GM12864 (cell line): ENCODE data around the gene CDX1.

Experiments
- DNase-seq: peaks from one replicate; pipeline ENCODE4 v3.0.0-alpha.2; 2011; ENCODE audit warnings: low read depth
- H3K4me3 ChIP-seq: 2 replicates; pipeline ENCODE4 v1.5.1; 2011; ENCODE audit warnings: mild to moderate bottlenecking, low read depth, low read length, control low read depth
- TF ChIP-seq, protein P1 (sequence below): IDR thresholded peaks from 2 replicates; pipeline ENCODE4 v1.5.1; 2011; ENCODE audit warnings: low read depth, mild to moderate bottlenecking, moderate library complexity, low read length, control low read depth, inconsistent platforms; ENCODE audit errors: missing control alignments

Gene CDX1

DNA sequence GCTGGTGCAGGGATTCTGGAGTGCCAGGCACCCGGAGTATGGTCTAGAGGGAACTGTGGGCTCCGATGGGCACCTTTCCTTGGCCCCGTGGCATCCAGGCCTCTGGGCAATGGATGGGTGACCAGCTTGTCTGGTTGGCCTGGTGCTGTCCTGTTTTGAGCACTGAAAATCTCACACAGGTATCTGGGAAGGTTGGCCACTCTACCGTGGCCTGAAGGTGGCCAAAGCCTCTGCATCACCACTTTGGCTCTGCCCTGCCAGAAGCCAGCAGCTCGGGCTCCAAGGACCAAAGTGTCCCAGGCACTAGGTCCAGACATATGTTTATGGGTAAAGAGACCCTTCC lies 52.1 kb downstream of the CDX1 start:
- TF ChIP-seq, protein P1, sequence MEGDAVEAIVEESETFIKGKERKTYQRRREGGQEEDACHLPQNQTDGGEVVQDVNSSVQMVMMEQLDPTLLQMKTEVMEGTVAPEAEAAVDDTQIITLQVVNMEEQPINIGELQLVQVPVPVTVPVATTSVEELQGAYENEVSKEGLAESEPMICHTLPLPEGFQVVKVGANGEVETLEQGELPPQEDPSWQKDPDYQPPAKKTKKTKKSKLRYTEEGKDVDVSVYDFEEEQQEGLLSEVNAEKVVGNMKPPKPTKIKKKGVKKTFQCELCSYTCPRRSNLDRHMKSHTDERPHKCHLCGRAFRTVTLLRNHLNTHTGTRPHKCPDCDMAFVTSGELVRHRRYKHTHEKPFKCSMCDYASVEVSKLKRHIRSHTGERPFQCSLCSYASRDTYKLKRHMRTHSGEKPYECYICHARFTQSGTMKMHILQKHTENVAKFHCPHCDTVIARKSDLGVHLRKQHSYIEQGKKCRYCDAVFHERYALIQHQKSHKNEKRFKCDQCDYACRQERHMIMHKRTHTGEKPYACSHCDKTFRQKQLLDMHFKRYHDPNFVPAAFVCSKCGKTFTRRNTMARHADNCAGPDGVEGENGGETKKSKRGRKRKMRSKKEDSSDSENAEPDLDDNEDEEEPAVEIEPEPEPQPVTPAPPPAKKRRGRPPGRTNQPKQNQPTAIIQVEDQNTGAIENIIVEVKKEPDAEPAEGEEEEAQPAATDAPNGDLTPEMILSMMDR: no peak
- no peak overlapping the region for H3K4me3 ChIP-seq
- DNase-seq: no peak

DNA sequence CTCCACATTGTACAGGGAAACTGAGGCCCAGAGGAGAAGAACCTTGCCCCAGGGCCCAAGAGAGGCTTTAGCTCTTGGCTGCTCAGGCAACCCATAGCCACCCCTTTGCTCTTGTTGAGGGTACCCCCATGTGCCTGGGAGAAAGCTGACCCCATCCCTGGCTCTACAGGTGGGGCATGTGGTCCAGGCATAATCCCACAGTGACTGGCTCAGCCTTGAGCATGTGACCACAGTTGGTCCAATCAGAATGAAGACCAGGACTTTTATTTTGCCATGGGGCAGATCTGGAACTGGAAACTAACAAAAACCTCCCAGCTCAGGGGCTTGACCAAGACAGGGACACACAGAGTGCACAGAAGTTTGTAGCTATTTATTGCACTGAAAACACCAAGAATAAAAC lies 52.6 kb downstream of the CDX1 start:
- no peak for DNase-seq
- H3K4me3 ChIP-seq: no peak overlapping the region
- TF ChIP-seq, protein P1: no peak

DNA sequence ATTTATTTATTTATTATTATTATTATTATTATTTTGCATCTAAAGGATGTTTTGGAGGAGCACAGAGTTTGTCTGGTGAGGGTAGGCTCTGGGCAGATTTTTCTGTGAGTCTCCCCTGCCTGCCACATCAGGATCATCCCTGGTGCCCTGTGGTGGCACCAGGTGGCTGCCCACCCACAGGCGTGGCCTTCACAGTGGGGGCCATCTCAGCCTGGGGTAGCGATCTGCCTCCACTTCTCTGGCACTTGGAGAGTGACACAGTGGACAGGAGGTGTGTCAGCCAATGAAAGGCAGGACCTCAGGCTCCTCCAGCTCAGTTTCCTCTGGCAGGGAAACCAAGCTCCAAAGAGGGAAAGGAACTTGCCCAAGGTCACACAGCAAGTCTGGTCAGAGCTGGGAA lies 53.3 kb downstream of the CDX1 start:
- no peak for DNase-seq
- H3K4me3 ChIP-seq: no peak overlapping the region
- TF ChIP-seq, protein P1: no peak

DNA sequence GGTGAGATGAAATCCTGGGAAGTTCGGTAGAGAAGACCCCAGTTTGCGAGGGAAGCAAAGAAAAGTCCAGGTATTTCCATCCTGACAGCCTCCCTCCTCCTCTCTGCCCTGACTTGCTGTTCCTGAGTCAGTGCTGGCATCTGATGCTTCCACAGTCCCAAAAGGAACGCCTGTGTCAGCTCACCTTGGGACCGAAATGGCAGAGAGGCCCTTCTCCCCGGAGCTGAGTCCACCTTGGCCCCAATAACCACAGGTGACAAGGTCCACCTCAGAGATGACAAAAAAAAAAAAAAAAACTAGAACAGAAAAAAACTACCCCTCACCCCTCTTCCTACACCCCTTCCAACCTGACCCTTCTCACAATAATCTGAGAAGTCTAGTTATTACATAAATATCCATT lies 54.9 kb downstream of the CDX1 start:
- TF ChIP-seq, protein P1: no peak
- DNase-seq: no peak
- H3K4me3 ChIP-seq: no peak overlapping the region

DNA sequence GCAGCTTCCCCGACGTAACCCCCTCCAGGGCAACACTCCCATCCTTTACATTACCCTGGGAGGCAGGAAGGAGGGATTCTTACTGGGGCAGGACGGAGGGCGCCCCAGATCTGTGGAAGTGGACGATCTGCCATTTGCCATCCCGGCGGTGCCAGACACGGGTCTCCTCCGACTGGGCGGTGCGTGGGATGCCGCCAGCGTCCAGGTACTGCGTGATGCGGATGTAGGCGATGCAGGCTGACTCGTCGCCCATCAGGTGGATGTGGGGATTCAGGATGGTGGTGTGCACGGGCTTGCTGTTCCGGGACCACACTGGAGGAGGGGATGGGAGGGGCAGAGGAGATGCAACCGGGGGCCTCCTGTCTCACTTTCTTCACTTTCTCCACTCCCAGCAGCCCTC lies 56.3 kb downstream of the CDX1 start:
- no peak for DNase-seq
- TF ChIP-seq, protein P1: no peak
- no peak overlapping the region for H3K4me3 ChIP-seq

DNA sequence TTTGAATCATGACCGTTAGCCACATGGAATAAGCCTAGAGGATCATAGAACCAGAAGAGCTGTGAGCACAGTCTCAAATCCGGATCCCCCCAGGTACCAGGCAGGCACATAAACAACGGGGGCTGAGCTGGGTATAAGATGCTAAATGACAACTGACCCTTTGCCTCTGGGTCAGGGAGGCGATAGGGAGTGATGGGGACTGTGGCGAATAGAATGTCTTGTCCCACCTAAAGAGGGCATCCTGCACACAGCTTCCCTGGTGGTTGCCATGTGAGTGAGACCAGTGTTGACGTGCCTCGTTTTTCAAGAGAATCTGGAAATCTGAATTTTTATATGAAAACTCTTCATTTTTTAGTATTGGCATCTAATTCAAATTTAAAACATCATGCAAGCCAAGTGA lies 56.9 kb downstream of the CDX1 start:
- no peak overlapping the region for H3K4me3 ChIP-seq
- TF ChIP-seq, protein P1: no peak
- DNase-seq: no peak

DNA sequence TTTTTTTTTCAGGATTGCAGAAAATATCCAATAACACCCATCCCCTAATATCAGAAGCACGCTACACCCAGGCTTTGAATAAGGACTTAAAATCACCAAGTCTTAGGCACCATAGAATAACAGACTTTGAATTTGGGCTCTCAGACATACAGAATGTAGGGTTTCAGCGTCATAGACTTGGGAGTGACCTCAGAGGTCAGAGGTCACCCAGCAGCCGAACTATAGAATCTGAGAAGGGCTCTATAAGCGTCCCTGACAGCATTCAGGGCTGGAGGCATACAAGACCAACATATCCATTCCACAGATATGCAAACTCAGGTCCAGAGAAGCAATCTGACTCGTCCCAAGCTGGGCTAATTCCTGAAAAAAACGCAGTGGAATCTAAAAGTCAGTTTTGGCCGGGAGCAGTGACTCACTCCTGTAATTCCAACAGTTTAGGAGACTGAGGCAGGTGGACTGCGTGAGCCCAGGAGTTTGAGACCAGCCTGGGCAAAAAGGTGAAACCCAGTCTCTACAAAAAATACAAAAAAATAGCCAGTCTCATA lies 58.0 kb downstream of the CDX1 start:
- DNase-seq: no peak
- TF ChIP-seq, protein P1: no peak
- no peak overlapping the region for H3K4me3 ChIP-seq
